H1 (cell line): ENCODE results near the gene ATOH1. TPM values are rescaled to one million over a fixed set of nuclear protein-coding genes. Genes with fewer than 3 reads are reported as not detected.

Experiments
- BACH1 ChIP-seq: IDR thresholded peaks from 2 replicates; pipeline ENCODE4 v1.6.1; 2012; ENCODE audit warnings: low read length, improper control_type of control experiment
- CHD7 ChIP-seq: fragments of 300-600 bp; sonication (generic); IDR thresholded peaks from 2 replicates; pipeline ENCODE4 v1.7.1; 2012; ENCODE audit warnings: low read length, moderate library complexity, mild to moderate bottlenecking, inconsistent platforms; ENCODE audit not compliant: insufficient replicate concordance
- CTCF ChIP-seq, 3 experiments: IDR thresholded peaks; 1 replicate in 2 of 3; 2 replicates in 1 of 3; pipeline versions ENCODE4 v1.5.1 to v1.6.1; 2011; ENCODE audit warnings: low read length in 3 of 3, mild to moderate bottlenecking in 3 of 3, inconsistent platforms in 2 of 3, low read depth in 1 of 3, moderate library complexity in 1 of 3; ENCODE audit not compliant: insufficient read depth in 1 of 3; ENCODE audit errors: control extremely low read depth in 1 of 3
- KDM1A ChIP-seq: fragments of 200-600, 300-600 bp; sonication (generic); IDR thresholded peaks from 2 replicates; pipeline ENCODE4 v1.7.1; 2016; ENCODE audit warnings: mild to moderate bottlenecking, low read length, borderline replicate concordance
- KDM5A ChIP-seq: fragments of 200-600 bp; IDR thresholded peaks from 2 replicates; pipeline ENCODE4 v1.7.1; 2012; ENCODE audit warnings: mild to moderate bottlenecking, low read length, inconsistent platforms, mixed read lengths
- PHF8 ChIP-seq: fragments of 200-600 bp; sonication (generic); conservative IDR thresholded peaks from 2 replicates; pipeline ENCODE4 v1.7.1; 2012; ENCODE audit warnings: low read depth, mild to moderate bottlenecking, inconsistent platforms, low read length, moderate library complexity
- RAD21 ChIP-seq, 2 experiments: IDR thresholded peaks in 1 of 2; conservative IDR thresholded peaks in 1 of 2; 2 replicates each; pipeline ENCODE4 v1.6.1; 2011; ENCODE audit warnings: low read depth in 2 of 2, low read length in 2 of 2, improper control_type of control experiment in 1 of 2, inconsistent platforms in 1 of 2, mild to moderate bottlenecking in 1 of 2, moderate library complexity in 1 of 2
- polyA plus RNA-seq, 7 experiments: library from polyadenylated mRNA; depleted of rRNA in 3 of 7; stranded (reverse) in 5 of 7; unstranded in 2 of 7; fragments of >200 nt in 5 of 7; fragments of 200-250 nt in 2 of 7; gene quantifications; 1 replicate in 5 of 7; 2 replicates in 1 of 7; 4 replicates in 1 of 7; pipeline versions ENCODE4 v1.2.1 to v1.2.3, GENCODE V29; 2011 to 2013; ENCODE audit warnings: missing spikeins in 2 of 7, mixed read lengths in 2 of 7
- total RNA-seq: library from RNA; stranded (reverse); fragmentation: NEBNext Ultra II Directional; extraction: Animal tissue kit (Norgen Biotek cat#: 25700); gene quantifications from 2 replicates; pipeline ENCODE4 v1.2.1, GENCODE V29; 2021

ATOH1 gene
- total and polyA plus RNA-seq, 2 of the 8 experiments (the other 6 are each of a cell fraction or from before 2014, with no cell fraction given) = 0.12 to 0.76 TPM

- TF ChIP-seq CHD7 (peak; percentile 36), RAD21 (IDR thresholded peaks at IDR 0.05 in 1 of 2, conservative IDR thresholded peaks at IDR 0.05 in 1 of 2; ENCODE audit: low read depth in 2 of 2, low read length in 2 of 2) (peak; percentile 38 to 43; a peak in 3 of 4 replicates), KDM5A (no peak), CTCF (IDR thresholded peaks at IDR 0.05; ENCODE audit: control extremely low read depth in 1 of 3, insufficient read depth in 1 of 3, low read depth in 1 of 3, low read length in 3 of 3) (peak in 2 of 3 experiments; percentile 21 to 61; a peak in 2 of 4 replicates), KDM1A (no peak), BACH1 (no peak), PHF8 (no peak)
- TF ChIP-seq, all 59 proteins: peak for 3
These were observed 39.8 kb upstream of the ATOH1 start (continued) for GRCh38 chr4:93788712-93789111.
